ENCODE measurements around the gene TMEM190.

DNA sequence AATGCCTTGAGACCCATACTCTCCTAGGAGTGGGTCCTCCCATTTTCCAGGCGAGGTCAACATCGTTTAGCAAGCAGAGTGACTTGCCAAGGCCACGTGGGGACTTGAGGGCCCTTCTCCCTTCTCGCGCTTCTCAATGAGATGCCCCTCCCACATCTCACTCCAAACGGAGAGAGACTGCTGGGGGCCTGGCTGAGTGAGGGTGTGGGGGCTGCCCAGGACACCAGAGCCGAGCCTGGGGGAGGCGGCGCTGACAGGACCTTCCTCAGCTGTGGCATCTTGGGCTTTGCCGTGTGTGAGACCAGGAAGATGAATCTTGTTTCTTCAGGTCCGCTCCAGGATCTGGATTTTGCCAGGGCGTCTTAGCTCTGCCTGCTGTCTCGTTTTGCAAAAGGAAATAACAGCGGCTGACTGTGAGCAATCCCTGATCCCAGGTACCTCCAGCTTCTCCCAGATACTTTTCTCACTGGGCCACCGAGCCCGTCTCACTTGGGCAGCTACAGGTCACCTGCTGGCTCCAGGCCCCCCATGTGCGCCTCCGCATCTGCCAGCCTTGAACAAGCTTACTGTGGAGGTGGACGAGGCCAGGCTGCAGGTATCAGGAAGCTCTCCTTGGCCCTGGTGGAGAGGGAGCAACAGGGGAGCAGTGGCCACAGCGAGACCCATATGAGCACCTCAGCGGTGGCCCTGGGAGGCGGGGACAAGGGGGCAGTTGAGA, 28.1 kb upstream of the TMEM190 start:
- TF ChIP-seq, protein P1, sequence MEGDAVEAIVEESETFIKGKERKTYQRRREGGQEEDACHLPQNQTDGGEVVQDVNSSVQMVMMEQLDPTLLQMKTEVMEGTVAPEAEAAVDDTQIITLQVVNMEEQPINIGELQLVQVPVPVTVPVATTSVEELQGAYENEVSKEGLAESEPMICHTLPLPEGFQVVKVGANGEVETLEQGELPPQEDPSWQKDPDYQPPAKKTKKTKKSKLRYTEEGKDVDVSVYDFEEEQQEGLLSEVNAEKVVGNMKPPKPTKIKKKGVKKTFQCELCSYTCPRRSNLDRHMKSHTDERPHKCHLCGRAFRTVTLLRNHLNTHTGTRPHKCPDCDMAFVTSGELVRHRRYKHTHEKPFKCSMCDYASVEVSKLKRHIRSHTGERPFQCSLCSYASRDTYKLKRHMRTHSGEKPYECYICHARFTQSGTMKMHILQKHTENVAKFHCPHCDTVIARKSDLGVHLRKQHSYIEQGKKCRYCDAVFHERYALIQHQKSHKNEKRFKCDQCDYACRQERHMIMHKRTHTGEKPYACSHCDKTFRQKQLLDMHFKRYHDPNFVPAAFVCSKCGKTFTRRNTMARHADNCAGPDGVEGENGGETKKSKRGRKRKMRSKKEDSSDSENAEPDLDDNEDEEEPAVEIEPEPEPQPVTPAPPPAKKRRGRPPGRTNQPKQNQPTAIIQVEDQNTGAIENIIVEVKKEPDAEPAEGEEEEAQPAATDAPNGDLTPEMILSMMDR (IDR thresholded peaks at IDR 0.05): no peak
- TF ChIP-seq EZH2 (IDR thresholded peaks at IDR 0.05; ENCODE audit: borderline replicate concordance, insufficient read depth, low read depth, low read length, poor library complexity, severe bottlenecking): no peak

All from B cell (primary cell).